HEK293T (cell line): ENCODE results near the gene SLC38A6.

Experiments
- CTCF ChIA-PET: fragments of 350-600 bp; formaldehyde crosslinking; extraction: SDS; loops from one replicate; lab custom pipeline; 2021; ENCODE audit warnings: antibody characterized with exemption, inconsistent platforms; lab: Yijun Ruan, JAX
- POLR2A ChIA-PET: fragments of 350-600 bp; formaldehyde crosslinking; extraction: SDS; loops from one replicate; lab custom pipeline; 2020; ENCODE audit warnings: antibody characterized with exemption, inconsistent platforms; lab: Yijun Ruan, JAX
- DNase-seq: peaks from one replicate; pipeline ENCODE4 v3.0.0; 2012; ENCODE audit warnings: mixed read lengths; ENCODE audit errors: extremely low spot score
- ARNT ChIP-seq: fragments of 450-650 bp; IDR thresholded peaks from 2 replicates; pipeline ENCODE4 v1.6.1; 2017; ENCODE audit warnings: mild to moderate bottlenecking
- BHLHE40 ChIP-seq: fragments of 450-650 bp; IDR thresholded peaks from 2 replicates; pipeline ENCODE4 v1.6.1; 2016; ENCODE audit warnings: mild to moderate bottlenecking, moderate library complexity, borderline replicate concordance
- CTBP1 ChIP-seq: fragments of 450-650 bp; IDR thresholded peaks from 2 replicates; pipeline ENCODE4 v1.6.1; 2016; ENCODE audit warnings: borderline replicate concordance
- ELF4 ChIP-seq: fragments of 450-650 bp; IDR thresholded peaks from 2 replicates; pipeline ENCODE4 v1.6.1; 2017; ENCODE audit warnings: antibody characterized with exemption
- FOXA1 ChIP-seq: fragments of 450-650 bp; IDR thresholded peaks from 2 replicates; pipeline ENCODE4 v1.6.1; 2016; ENCODE audit warnings: mild to moderate bottlenecking
- FOXK2 ChIP-seq: fragments of 450-650 bp; IDR thresholded peaks from 2 replicates; pipeline ENCODE4 v1.6.1; 2016; ENCODE audit warnings: mild to moderate bottlenecking
- FOXM1 ChIP-seq: fragments of 450-650 bp; IDR thresholded peaks from 2 replicates; pipeline ENCODE4 v1.6.1; 2017; ENCODE audit warnings: mild to moderate bottlenecking, borderline replicate concordance
- HDGF ChIP-seq: fragments of 450-650 bp; IDR thresholded peaks from 2 replicates; pipeline ENCODE4 v1.6.1; 2017; ENCODE audit warnings: antibody characterized with exemption, borderline replicate concordance
- L3MBTL2 ChIP-seq: fragments of 450-650 bp; conservative IDR thresholded peaks from 2 replicates; pipeline ENCODE4 v1.6.1; 2016; ENCODE audit warnings: mild to moderate bottlenecking
- LEF1 ChIP-seq: fragments of 450-650 bp; IDR thresholded peaks from 2 replicates; pipeline ENCODE4 v1.6.1; 2017; ENCODE audit warnings: mild to moderate bottlenecking, borderline replicate concordance
- NFRKB ChIP-seq: fragments of 450-650 bp; IDR thresholded peaks from 2 replicates; pipeline ENCODE4 v1.6.1; 2016; ENCODE audit warnings: mild to moderate bottlenecking, moderate library complexity
- SP1 ChIP-seq: fragments of 450-650 bp; IDR thresholded peaks from 2 replicates; pipeline ENCODE4 v1.6.1; 2017
- SUZ12 ChIP-seq: fragments of 450-650 bp; IDR thresholded peaks from 2 replicates; pipeline ENCODE4 v1.6.1; 2016; ENCODE audit warnings: mild to moderate bottlenecking
- TARDBP ChIP-seq: fragments of 450-650 bp; IDR thresholded peaks from 2 replicates; pipeline ENCODE4 v1.6.1; 2016
- ZNF384 ChIP-seq: fragments of 450-650 bp; IDR thresholded peaks from 2 replicates; pipeline ENCODE4 v1.6.1; 2016
- TF ChIP-seq, protein P1 (sequence below): fragments of 450-650 bp; IDR thresholded peaks from 2 replicates; pipeline ENCODE4 v1.6.1; 2016

The SLC38A6 gene

DNA sequence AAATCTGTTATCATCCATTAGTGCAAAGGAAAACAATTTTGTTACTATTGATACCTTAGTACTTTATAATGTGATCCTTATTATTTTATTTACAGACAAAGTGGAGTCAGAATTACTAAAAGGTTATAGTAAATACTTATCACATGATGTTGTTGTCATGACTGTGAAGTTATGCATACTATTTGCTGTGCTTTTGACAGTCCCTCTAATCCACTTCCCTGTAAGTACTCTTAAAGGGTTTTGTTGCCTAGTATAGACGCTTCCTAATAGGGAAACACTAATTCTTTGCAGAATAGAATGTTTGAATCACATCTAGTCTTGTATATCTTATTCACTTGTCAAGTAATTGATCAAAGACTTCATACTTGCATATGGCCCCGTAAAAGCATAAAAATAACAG is 69.4 kb downstream of the SLC38A6 start:
- ChIA-PET POLR2A (no interaction called here), CTCF (no interaction called here)
- DNase-seq, result no peak
- no peak for TF ChIP-seq HDGF
- TF ChIP-seq ARNT, result no peak
- TF ChIP-seq BHLHE40, result no peak
- TF ChIP-seq ZNF384, result no peak
- TF ChIP-seq CTBP1, result no peak
- TF ChIP-seq ELF4, result no peak
- no peak for TF ChIP-seq SUZ12
- no peak for TF ChIP-seq FOXA1
- no peak for TF ChIP-seq FOXM1
- TF ChIP-seq SP1, result no peak
- TF ChIP-seq NFRKB, result no peak
- no peak for TF ChIP-seq L3MBTL2

DNA sequence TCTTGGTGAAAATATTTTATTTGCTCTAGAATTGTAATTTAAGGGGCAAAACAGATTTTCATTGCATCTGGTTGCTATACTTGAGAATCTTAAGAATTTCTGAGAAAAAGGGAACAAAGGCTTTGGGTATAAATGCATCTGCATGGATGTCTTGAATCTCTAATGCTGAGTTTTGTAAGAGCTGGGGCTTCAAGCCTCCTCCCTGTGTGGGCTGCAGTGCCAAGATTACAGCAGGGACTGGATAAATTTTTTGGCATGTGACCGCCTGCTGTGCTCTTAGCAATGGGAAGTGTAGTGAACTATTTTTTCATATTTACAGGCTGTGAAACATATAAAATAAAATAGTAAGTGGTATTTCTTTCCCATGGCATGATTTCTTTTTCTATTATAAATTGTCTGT is 70.0 kb downstream of the SLC38A6 start:
- POLR2A ChIA-PET, result no interaction called here
- no peak for DNase-seq
- CTCF ChIA-PET, result no interaction called here
- TF ChIP-seq ZNF384, result no peak
- TF ChIP-seq NFRKB, result no peak
- TF ChIP-seq BHLHE40, result no peak
- TF ChIP-seq SUZ12, result no peak
- no peak for TF ChIP-seq TARDBP
- no peak for TF ChIP-seq ARNT
- no peak for TF ChIP-seq LEF1
- TF ChIP-seq FOXK2, result no peak
- TF ChIP-seq, protein P1, sequence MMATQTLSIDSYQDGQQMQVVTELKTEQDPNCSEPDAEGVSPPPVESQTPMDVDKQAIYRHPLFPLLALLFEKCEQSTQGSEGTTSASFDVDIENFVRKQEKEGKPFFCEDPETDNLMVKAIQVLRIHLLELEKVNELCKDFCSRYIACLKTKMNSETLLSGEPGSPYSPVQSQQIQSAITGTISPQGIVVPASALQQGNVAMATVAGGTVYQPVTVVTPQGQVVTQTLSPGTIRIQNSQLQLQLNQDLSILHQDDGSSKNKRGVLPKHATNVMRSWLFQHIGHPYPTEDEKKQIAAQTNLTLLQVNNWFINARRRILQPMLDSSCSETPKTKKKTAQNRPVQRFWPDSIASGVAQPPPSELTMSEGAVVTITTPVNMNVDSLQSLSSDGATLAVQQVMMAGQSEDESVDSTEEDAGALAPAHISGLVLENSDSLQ, result no peak
- TF ChIP-seq L3MBTL2, result no peak
- no peak for TF ChIP-seq HDGF
- no peak for TF ChIP-seq ELF4
- TF ChIP-seq SP1, result no peak

DNA sequence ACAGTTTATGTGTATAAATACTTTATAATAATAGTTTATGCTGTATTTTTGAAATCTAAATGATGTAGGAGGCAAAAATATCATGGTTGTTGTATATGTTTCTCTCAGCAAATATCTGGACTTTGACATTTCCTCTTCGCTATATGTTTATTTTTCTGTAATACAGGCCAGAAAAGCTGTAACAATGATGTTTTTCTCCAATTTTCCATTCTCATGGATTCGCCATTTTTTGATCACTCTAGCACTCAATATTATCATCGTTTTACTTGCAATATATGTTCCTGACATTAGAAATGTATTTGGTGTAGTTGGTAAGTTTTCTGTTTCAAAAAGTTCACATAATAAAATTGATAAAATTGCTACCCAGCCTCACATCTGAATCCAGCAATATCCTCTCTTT is 70.6 kb downstream of the SLC38A6 start:
- no peak for DNase-seq
- ChIA-PET POLR2A (no interaction called here), CTCF (no interaction called here)
- TF ChIP-seq, protein P1, result no peak
- no peak for TF ChIP-seq ARNT
- no peak for TF ChIP-seq HDGF
- TF ChIP-seq FOXM1, result no peak
- TF ChIP-seq SP1, result no peak
- no peak for TF ChIP-seq L3MBTL2
- TF ChIP-seq TARDBP, result no peak

DNA sequence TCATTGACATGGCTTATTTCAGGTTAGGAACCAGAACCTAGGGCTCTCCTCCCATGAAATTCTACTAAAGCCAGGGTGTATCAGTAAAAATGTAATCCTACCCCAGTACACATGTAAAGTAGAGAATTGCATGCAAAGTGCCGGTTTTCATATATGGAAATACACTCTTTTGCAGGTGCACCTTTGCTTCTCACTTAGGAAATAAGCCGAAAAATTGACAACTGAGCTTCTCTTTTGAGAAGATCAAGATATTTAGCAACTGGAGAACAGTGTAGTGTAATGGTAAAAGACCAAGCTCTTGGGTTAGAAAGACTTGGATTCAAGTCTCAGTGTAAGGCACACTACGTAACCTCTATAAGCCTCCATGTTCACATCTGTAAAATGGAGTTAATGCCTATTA is 82.4 kb downstream of the SLC38A6 start:
- no peak for TF ChIP-seq BHLHE40
- no peak for TF ChIP-seq L3MBTL2
- TF ChIP-seq SP1, result no peak
- TF ChIP-seq ELF4, result no peak
- TF ChIP-seq CTBP1, result no peak
- TF ChIP-seq, protein P1, result no peak
- TF ChIP-seq FOXM1, result no peak
- TF ChIP-seq ZNF384, result no peak
- no peak for TF ChIP-seq TARDBP
- TF ChIP-seq HDGF, result no peak
- TF ChIP-seq SUZ12, result no peak
- TF ChIP-seq NFRKB, result no peak
- no peak for TF ChIP-seq FOXA1
- no peak for TF ChIP-seq LEF1
- no peak for TF ChIP-seq ARNT
- TF ChIP-seq FOXK2, result no peak
- no peak for DNase-seq
- ChIA-PET POLR2A (no interaction called here), CTCF (no interaction called here)

DNA sequence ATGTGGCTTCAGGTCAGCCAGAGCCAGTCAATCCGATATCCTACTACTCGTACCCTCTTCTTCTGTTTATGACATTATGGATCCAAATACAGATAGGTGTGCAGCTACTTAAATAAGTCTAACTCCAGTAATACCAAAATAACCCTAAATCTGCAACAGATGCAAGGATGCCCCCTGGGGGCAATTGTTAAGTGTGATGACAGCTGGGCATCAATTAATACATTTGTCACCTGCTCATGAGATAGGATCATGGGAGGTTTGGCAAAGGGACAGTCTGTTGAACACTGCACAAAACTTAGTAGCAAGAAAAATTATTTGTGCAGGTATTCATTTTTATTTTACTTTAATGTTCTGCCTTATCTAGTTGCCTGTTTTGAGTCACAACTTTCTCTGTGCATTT is 83.2 kb downstream of the SLC38A6 start:
- ChIA-PET POLR2A (no interaction called here), CTCF (no interaction called here)
- no peak for DNase-seq
- TF ChIP-seq ARNT (no peak), L3MBTL2 (no peak), FOXK2 (no peak), NFRKB (no peak), CTBP1 (no peak), TARDBP (no peak), BHLHE40 (no peak), LEF1 (no peak), SUZ12 (no peak), ELF4 (no peak), ZNF384 (no peak), FOXM1 (no peak)
- TF ChIP-seq, protein P1, result no peak

DNA sequence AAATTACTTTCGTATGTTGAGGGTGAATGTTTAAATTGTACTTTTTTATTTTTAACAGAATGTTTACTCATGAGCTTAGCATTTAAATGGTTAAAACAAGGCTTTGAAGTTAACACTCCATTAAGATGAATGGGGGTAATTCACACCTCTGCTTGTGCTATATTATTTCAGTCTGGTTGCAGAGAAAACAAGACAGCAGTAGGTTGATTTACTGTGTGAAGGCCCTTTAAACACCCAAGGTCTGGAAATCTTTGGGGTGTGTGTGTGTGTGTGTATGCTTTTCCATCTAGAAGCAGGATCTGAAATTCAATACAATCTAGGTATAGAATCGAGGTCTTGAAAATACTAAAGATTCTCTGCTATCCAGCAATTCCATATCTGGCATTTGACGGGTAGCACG is 83.8 kb downstream of the SLC38A6 start:
- DNase-seq, result no peak
- CTCF ChIA-PET, result no interaction called here
- POLR2A ChIA-PET, result no interaction called here
- TF ChIP-seq FOXM1, result no peak
- no peak for TF ChIP-seq FOXK2
- no peak for TF ChIP-seq HDGF
- TF ChIP-seq, protein P1, result no peak
- no peak for TF ChIP-seq SUZ12
- TF ChIP-seq CTBP1, result no peak
- TF ChIP-seq FOXA1, result no peak
- TF ChIP-seq ARNT, result no peak
- TF ChIP-seq NFRKB, result no peak
- no peak for TF ChIP-seq ELF4
